Transverse colon (tissue), 4 donors: ENCODE results near the gene MPST.

Source experiments
- EP300 ChIP-seq: sonication (generic); formaldehyde crosslinking; IDR thresholded peaks from one replicate; pipeline ENCODE4 v1.6.1; 2017; ENCODE audit warnings: antibody characterized with exemption, low read depth
- POLR2A ChIP-seq: fragments of 450-650 bp; IDR thresholded peaks from one replicate; pipeline ENCODE4 v1.6.1; 2016; ENCODE audit warnings: antibody characterized with exemption, mild to moderate bottlenecking, moderate library complexity
- POLR2AphosphoS5 ChIP-seq, 3 donors: sonication (generic); formaldehyde crosslinking; IDR thresholded peaks; one replicate each; pipeline ENCODE4 v1.6.1; 2016; ENCODE audit warnings: antibody characterized with exemption in 3 of 3
- TF ChIP-seq, protein P1 (sequence below), 5 experiments: fragments of 200-600 bp in 3 of 5; fragments of 450-650 bp in 2 of 5; sonication (generic) in 3 of 5; IDR thresholded peaks; 1 replicate in 2 of 5; 2 replicates in 3 of 5; pipeline ENCODE4 v1.5.1; 2016 to 2017; ENCODE audit warnings: antibody characterized with exemption in 5 of 5, inconsistent platforms in 3 of 5, mild to moderate bottlenecking in 2 of 5, moderate library complexity in 1 of 5

DNA sequence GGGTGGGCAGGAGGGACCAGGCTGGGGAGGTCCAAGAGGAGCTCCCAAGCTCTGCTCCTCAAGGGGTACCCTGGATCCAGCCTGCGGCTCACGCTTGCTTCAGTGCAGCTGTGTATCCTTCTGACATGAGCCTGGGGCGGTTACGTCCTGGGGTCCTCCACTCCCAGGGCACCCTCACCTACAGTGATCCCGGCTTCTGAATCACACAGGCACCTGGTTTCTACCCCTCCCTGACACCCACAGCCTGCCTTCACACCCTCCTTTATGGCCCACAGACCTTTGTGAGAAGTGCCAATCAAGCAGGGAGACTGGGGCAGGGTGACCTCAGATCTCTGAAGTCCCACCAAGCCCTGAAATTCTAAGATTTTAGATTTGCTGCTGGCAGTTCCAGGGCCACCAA is 1.5 kb downstream of the MPST start:
- TF ChIP-seq, protein P1, sequence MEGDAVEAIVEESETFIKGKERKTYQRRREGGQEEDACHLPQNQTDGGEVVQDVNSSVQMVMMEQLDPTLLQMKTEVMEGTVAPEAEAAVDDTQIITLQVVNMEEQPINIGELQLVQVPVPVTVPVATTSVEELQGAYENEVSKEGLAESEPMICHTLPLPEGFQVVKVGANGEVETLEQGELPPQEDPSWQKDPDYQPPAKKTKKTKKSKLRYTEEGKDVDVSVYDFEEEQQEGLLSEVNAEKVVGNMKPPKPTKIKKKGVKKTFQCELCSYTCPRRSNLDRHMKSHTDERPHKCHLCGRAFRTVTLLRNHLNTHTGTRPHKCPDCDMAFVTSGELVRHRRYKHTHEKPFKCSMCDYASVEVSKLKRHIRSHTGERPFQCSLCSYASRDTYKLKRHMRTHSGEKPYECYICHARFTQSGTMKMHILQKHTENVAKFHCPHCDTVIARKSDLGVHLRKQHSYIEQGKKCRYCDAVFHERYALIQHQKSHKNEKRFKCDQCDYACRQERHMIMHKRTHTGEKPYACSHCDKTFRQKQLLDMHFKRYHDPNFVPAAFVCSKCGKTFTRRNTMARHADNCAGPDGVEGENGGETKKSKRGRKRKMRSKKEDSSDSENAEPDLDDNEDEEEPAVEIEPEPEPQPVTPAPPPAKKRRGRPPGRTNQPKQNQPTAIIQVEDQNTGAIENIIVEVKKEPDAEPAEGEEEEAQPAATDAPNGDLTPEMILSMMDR (IDR thresholded peaks at IDR 0.05), result no peak
- TF ChIP-seq POLR2AphosphoS5 (IDR thresholded peaks at IDR 0.05) (peak; percentile 56 to 88 (median 84)), POLR2A (peak; percentile 83), EP300 (no peak)
